Measurements from ENCODE around the gene PPT1.

The PPT1 gene

GRCh38 chr1:40024671-40025070 lies 72.4 kb downstream of the PPT1 start:
- H3K4me3 ChIP-seq (ENCODE audit: low read depth, low read length) = no peak overlapping the region
- no peak for TF ChIP-seq CTCF (IDR thresholded peaks at IDR 0.05; ENCODE audit: low read depth, low read length)

GRCh38 chr1:40023379-40023944 lies 73.6 kb downstream of the PPT1 start:
- H3K4me3 ChIP-seq (ENCODE audit: low read depth, low read length) = no peak overlapping the region
- TF ChIP-seq CTCF (IDR thresholded peaks at IDR 0.05; ENCODE audit: low read depth, low read length) = no peak
